B cell (primary cell): ENCODE measurements around the gene DAW1.

Experiments used
- CTCF ChIP-seq: fragments of 200-600 bp; IDR thresholded peaks from one replicate; pipeline ENCODE4 v1.8.0; 2022; ENCODE audit warnings: antibody characterized with exemption, mild to moderate bottlenecking
- EZH2 ChIP-seq: IDR thresholded peaks from 2 replicates; pipeline ENCODE4 v1.6.1; 2012; ENCODE audit warnings: borderline replicate concordance, low read depth, mild to moderate bottlenecking, moderate library complexity, low read length; ENCODE audit not compliant: insufficient read depth, poor library complexity, severe bottlenecking

- TF ChIP-seq CTCF (no peak), EZH2 (no peak)
These were observed 17.6 kb upstream of the DAW1 start for GRCh38 chr2:227853765-227854271.
